Esophagus squamous epithelium (tissue), 4 donors: Measurements from ENCODE around the gene PKIG.

Source experiments
- CTCF ChIP-seq, 6 experiments: fragments of 450-650 bp in 4 of 6; fragments of 200-600 bp in 2 of 6; sonication (generic) in 2 of 6; IDR thresholded peaks; one replicate each; pipeline ENCODE4 v1.5.1; 2016 to 2019; ENCODE audit warnings: antibody characterized with exemption in 6 of 6, mild to moderate bottlenecking in 4 of 6, moderate library complexity in 4 of 6
- POLR2A ChIP-seq, 4 donors: fragments of 450-650 bp; IDR thresholded peaks; one replicate each; pipeline ENCODE4 v1.6.1; 2017; ENCODE audit warnings: antibody characterized with exemption in 4 of 4, mild to moderate bottlenecking in 4 of 4, moderate library complexity in 3 of 4

GRCh38 chr20:44625361-44625760 is 43.0 kb downstream of the PKIG start:
- TF ChIP-seq CTCF (IDR thresholded peaks at IDR 0.05) (no peak), POLR2A (IDR thresholded peaks at IDR 0.05) (no peak)
